Measurements from ENCODE around the gene GLT8D2.
"Not testable (repeated sequence)": the region's sequence is repeated elsewhere in the genome, so short reads cannot be mapped to it uniquely, and the experiment has no call there.

GLT8D2 gene

GRCh38 chr12:104049278-104049902 is 597 bp downstream of the GLT8D2 start:
- DNase-seq, result no peak

GRCh38 chr12:104048811-104049210 is 1.2 kb downstream of the GLT8D2 start:
- no peak for DNase-seq

GRCh38 chr12:104048162-104048561 is 1.8 kb downstream of the GLT8D2 start:
- no peak for DNase-seq

GRCh38 chr12:104046306-104046705 is 3.7 kb downstream of the GLT8D2 start:
- DNase-seq, result no peak

- no peak for DNase-seq
These were observed 5.8 kb downstream of the GLT8D2 start for GRCh38 chr12:104044158-104044557.

GRCh38 chr12:104042580-104042979 is 7.4 kb downstream of the GLT8D2 start:
- DNase-seq, result no peak

GRCh38 chr12:104039769-104040168 is 10.2 kb downstream of the GLT8D2 start:
- DNase-seq, result not testable (repeated sequence)

GRCh38 chr12:104036143-104036542 is 13.8 kb downstream of the GLT8D2 start:
- not testable (repeated sequence) for DNase-seq

- DNase-seq, result not testable (repeated sequence)
These were observed 19.4 kb downstream of the GLT8D2 start for GRCh38 chr12:104030596-104030995.

- no peak for DNase-seq
These were observed 23.0 kb downstream of the GLT8D2 start for GRCh38 chr12:104026841-104027599.

- DNase-seq, result no peak
These were observed 24.2 kb downstream of the GLT8D2 start for GRCh38 chr12:104025771-104026170.

GRCh38 chr12:104024348-104024747 is 25.6 kb downstream of the GLT8D2 start:
- no peak for DNase-seq

GRCh38 chr12:104023710-104024109 is 26.3 kb downstream of the GLT8D2 start:
- no peak for DNase-seq

GRCh38 chr12:104022786-104023185 is 27.2 kb downstream of the GLT8D2 start:
- no peak for DNase-seq

- not testable (repeated sequence) for DNase-seq
These were observed 28.1 kb downstream of the GLT8D2 start for GRCh38 chr12:104021862-104022261.

- DNase-seq, result no peak
These were observed 37.7 kb downstream of the GLT8D2 start for GRCh38 chr12:104012331-104012730.

GRCh38 chr12:104011253-104011652 is 38.7 kb downstream of the GLT8D2 start:
- DNase-seq, result no peak

- no peak for DNase-seq
These were observed 39.3 kb downstream of the GLT8D2 start for GRCh38 chr12:104010606-104011169.

- no peak for DNase-seq
These were observed 39.9 kb downstream of the GLT8D2 start for GRCh38 chr12:104010121-104010520.

GRCh38 chr12:104006929-104007328 is 43.1 kb downstream of the GLT8D2 start:
- no peak for DNase-seq

- no peak for DNase-seq
These were observed 46.4 kb downstream of the GLT8D2 start for GRCh38 chr12:104003596-104003995.

- no peak for DNase-seq
These were observed 47.3 kb downstream of the GLT8D2 start for GRCh38 chr12:104002686-104003085.

- no peak for DNase-seq
These were observed 49.1 kb downstream of the GLT8D2 start for GRCh38 chr12:104000807-104001434.

GRCh38 chr12:103998976-103999375 is 51.0 kb downstream of the GLT8D2 start:
- DNase-seq, result no peak

All from stimulated activated CD4-positive, alpha-beta T cell treated with anti-CD3 and anti-CD28 coated beads, Interleukin-2, amount 100 ng/mL, for 24 hours (primary cell).